Stimulated activated CD8-positive, alpha-beta memory T cell treated with anti-CD3 and anti-CD28 coated beads, Interleukin-12 subunit alpha, Interleukin-12 subunit beta, amount 100 ng/mL, for 1 hour (primary cell): ENCODE measurements around the gene LRRFIP1.

Experiments used
- DNase-seq: peaks from one replicate; pipeline ENCODE4 v3.0.0-alpha.2; 2020; ENCODE audit warnings: low read depth

LRRFIP1 gene

GRCh38 chr2:237702441-237703391 lies 75.3 kb downstream of the LRRFIP1 start:
- DNase-seq: no peak

- no peak for DNase-seq
Measured at GRCh38 chr2:237704501-237705434, 77.4 kb downstream of the LRRFIP1 start.

GRCh38 chr2:237706257-237706656 lies 78.9 kb downstream of the LRRFIP1 start:
- DNase-seq: no peak

GRCh38 chr2:237708065-237708398 lies 80.6 kb downstream of the LRRFIP1 start:
- DNase-seq: no peak

GRCh38 chr2:237708491-237708890 lies 81.1 kb downstream of the LRRFIP1 start:
- no peak for DNase-seq

GRCh38 chr2:237708961-237709360 lies 81.6 kb downstream of the LRRFIP1 start:
- DNase-seq: no peak

GRCh38 chr2:237711458-237712150 lies 84.2 kb downstream of the LRRFIP1 start:
- DNase-seq: no peak

- DNase-seq: no peak
Measured at GRCh38 chr2:237712477-237713377, 85.3 kb downstream of the LRRFIP1 start.

GRCh38 chr2:237714690-237715458 lies 87.5 kb downstream of the LRRFIP1 start:
- no peak for DNase-seq

- DNase-seq: no peak
Measured at GRCh38 chr2:237715459-237715947, 88.1 kb downstream of the LRRFIP1 start.

GRCh38 chr2:237716011-237716410 lies 88.6 kb downstream of the LRRFIP1 start:
- DNase-seq: no peak

GRCh38 chr2:237717366-237718276 lies 90.2 kb downstream of the LRRFIP1 start:
- DNase-seq: no peak

GRCh38 chr2:237718277-237718634 lies 90.9 kb downstream of the LRRFIP1 start:
- no peak for DNase-seq

GRCh38 chr2:237720444-237720843 lies 93.1 kb downstream of the LRRFIP1 start:
- DNase-seq: no peak

- no peak for DNase-seq
Measured at GRCh38 chr2:237720957-237721356, 93.6 kb downstream of the LRRFIP1 start.

GRCh38 chr2:237721458-237721857 lies 94.1 kb downstream of the LRRFIP1 start:
- DNase-seq: no peak

- no peak for DNase-seq
Measured at GRCh38 chr2:237722616-237723015, 95.2 kb downstream of the LRRFIP1 start.

GRCh38 chr2:237723023-237723422 lies 95.6 kb downstream of the LRRFIP1 start:
- DNase-seq: no peak

- DNase-seq: no peak
Measured at GRCh38 chr2:237723602-237724001, 96.2 kb downstream of the LRRFIP1 start.
